Measurements from ENCODE around the gene PRTFDC1. TPM values are rescaled to one million over a fixed set of nuclear protein-coding genes. Genes with fewer than 3 reads are reported as not detected.
A peak's percentile ranks its signal among the peaks of the same experiment; 100 is the strongest.

Gene PRTFDC1
- total and polyA plus RNA-seq, 11 donors, result 1.9 to 13.1 (median 4.6) TPM

DNA sequence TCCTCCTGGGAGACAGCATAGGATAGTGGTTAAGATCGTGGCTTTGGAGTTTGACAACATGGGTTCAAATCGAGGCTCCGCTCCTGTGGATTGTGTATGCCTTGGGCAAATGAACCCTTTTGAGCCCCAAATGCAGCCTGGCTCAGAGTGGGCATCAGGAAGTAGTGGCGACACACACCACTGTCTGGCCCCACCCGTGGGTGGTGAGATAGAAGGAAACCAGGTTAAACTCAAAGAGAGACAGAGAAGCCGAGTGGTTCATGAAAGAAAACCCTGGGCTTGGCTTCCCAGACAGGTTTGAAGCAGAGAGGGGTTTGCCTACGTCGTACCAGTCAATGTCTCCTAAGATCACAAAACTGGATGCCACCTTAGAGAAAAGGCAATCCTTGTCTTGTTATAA lies 57.7 kb downstream of the PRTFDC1 start:
- intact Hi-C loops (cut with DNase I), result no loop called here
- Histone ChIP-seq H3K27ac (no peak overlapping the region), H3K4me3 (no peak overlapping the region), H3K36me3 (no peaks in the 10 kb centered on the region), H3K9me3 (no peaks in the 10 kb centered on the region), H3K4me1 (peaks cover 0 to 33% (median 0%) of the 10 kb centered on the region in 12 donors), H3K27me3 (no peaks in the 10 kb centered on the region)
- peak in 1 of 4 donors; percentile 13 for ATAC-seq
- WGBS, 4 donors, result 79 to 93% (median 92%) methylated on average over 8 of the region's 8 CpGs
- DNase-seq, result no peak
- TF ChIP-seq CTCF (IDR thresholded peaks at IDR 0.05) (no peak), POLR2A (IDR thresholded peaks at IDR 0.05) (no peak)

DNA sequence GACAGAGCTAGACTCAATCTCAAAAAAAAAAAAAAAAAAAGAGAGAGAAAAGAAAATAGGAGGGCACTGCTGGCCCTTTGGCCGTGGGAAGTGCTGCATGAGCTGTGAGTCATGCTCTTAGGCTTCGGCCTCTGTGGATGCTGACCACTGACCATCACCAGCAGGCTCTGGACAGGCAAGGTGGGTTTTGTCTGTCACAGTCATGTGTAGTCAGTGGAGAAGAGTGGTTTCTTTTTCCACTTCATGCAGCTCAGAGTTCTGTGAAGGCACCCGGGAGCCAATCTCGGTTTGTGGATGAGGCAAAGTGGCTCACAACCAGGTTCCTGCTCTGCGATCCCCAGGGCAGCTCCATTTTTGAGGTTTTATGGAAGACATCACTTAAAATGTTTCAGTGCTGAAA lies 58.1 kb downstream of the PRTFDC1 start:
- TF ChIP-seq CTCF (IDR thresholded peaks at IDR 0.05) (no peak), POLR2A (IDR thresholded peaks at IDR 0.05) (no peak)
- Histone ChIP-seq H3K27ac (no peak overlapping the region), H3K4me3 (no peak overlapping the region), H3K9me3 (no peaks in the 10 kb centered on the region), H3K36me3 (no peaks in the 10 kb centered on the region), H3K27me3 (no peaks in the 10 kb centered on the region), H3K4me1 (peaks cover 0 to 36% (median 0%) of the 10 kb centered on the region in 12 donors)
- intact Hi-C loops (cut with DNase I), result no loop called here
- DNase-seq (peak in 2 of 5 donors; percentile 32 to 36), ATAC-seq (peak in 2 of 4 donors; percentile 51 to 76)
- WGBS, 4 donors, result 76 to 93% (median 92%) methylated on average over 5 of the region's 5 CpGs

DNA sequence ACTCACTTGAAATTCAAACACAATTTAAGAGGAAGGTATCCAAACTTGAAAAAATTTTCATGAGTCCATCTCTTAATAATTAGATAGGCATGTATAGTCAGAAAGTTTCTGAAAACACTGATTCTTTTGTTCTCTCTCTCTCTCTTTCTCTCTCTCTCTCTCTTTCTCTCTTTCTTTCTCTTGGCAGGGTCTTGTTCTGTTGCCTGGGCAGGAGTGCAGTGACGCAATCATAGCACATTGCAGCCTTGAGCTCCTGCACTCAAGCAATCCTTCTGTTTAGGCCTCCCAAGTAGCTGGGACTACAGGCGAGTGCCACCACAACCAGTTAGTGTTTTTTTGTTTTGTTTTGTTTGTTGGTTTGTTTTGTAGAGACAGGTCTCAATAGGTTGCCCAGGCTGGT lies 59.3 kb downstream of the PRTFDC1 start:
- TF ChIP-seq POLR2A (IDR thresholded peaks at IDR 0.05), result no peak
- no peak for TF ChIP-seq CTCF (IDR thresholded peaks at IDR 0.05)
- ATAC-seq (no peak), DNase-seq (no peak)
- Histone ChIP-seq H3K4me3 (no peak overlapping the region), H3K4me1 (peaks cover 0 to 36% (median 0%) of the 10 kb centered on the region in 12 donors), H3K27me3 (no peaks in the 10 kb centered on the region), H3K9me3 (no peaks in the 10 kb centered on the region), H3K36me3 (no peaks in the 10 kb centered on the region), H3K27ac (no peak overlapping the region)
- WGBS, 4 donors, result 65 to 100% (median 94%) methylated on average over 2 of the region's 2 CpGs
- intact Hi-C loops (cut with DNase I), result no loop called here

- ATAC-seq (no peak), DNase-seq (no peak)
- WGBS, 4 donors, result 92 to 98% (median 93%) methylated on average over 1 of the region's 1 CpG
- Histone ChIP-seq H3K27ac (no peak overlapping the region), H3K27me3 (no peaks in the 10 kb centered on the region), H3K9me3 (no peaks in the 10 kb centered on the region), H3K36me3 (no peaks in the 10 kb centered on the region), H3K4me3 (no peak overlapping the region), H3K4me1 (peaks cover 0 to 28% (median 0%) of the 10 kb centered on the region in 12 donors)
- TF ChIP-seq CTCF (IDR thresholded peaks at IDR 0.05), result no peak
- no peak for TF ChIP-seq POLR2A (IDR thresholded peaks at IDR 0.05)
- intact Hi-C loops (cut with DNase I), result no loop called here
These were observed 60.6 kb downstream of the PRTFDC1 start for GRCh38 chr10:24891823-24892222.

All from heart left ventricle (tissue), 16 donors.